ENCODE data around the gene AKT1S1.
A peak's percentile ranks its signal among the peaks of the same experiment; 100 is the strongest.
"Not testable (repeated sequence)": the region's sequence is repeated elsewhere in the genome, so short reads cannot be mapped to it uniquely, and the experiment has no call there.

Gene AKT1S1

DNA sequence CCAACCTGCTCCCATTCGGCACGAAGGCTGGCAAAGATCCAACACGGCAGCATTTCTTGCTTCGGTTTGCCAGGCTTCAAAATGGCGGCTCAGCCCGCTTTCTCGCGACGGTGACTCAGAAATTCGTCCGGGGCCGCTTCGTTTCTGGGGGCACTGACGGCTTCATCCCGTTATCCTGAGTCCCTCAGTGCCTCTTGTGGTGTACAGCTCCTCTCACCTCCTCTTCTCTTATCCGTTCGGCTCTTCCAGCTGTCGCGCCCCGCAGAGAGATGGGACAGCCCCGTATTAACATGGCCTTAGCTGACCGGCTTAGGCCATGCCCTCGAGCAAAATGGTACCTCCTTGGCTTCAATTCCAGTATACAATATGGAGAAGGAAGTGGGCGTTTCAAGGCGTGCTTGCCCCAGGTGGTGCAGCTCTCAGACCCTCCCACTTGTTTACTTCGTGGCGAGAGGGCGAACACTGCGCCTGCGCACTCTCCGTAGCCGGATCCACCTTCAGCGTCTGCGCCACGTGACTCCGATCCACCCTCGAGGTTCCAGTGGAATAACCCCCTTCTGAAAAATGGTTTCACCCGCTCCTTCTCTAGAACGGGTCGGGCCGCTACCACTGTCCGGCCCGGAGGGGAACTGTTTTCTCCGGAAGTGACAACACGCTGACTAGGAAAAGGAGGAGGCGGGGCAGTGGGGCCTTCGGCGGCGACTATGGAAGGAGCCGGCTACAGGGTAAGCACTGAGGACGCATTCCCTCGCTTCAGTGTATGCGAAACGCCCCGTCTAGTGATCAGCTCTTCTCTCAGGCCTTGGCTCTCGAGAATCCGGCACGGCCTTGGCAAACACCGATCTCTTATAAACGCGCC is at the start of gene AKT1S1, which contains the start of gene TBC1D17:
AKT1S1 (minus strand) TSS at position 336 of the 859 bp plus-strand sequence. CDS start 4,060 bp downstream, outside the sequence.
TBC1D17 (plus strand) TSS at position 683 of the 859 bp plus-strand sequence; CDS start at position 705, 22 bp downstream.
- peak; percentile 97 for DNase-seq

DNA sequence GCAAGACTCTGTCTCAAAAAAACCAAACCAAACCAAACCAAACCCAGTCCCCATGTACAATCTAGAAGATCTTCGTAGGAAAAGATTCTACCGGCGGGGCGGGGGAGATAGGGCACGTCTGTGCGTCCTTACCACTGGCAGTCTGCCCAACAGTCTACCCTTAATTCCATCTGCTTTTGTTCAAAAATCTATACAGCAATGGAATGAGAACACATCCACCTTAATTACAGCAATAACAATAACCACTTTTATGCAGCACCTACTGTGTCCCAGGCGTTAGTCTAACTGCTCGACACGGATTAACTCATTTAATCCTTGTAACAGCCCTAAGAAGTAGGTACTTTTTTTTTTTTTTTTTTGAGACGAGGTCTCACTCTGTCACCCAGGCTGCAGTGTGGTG is 49.4 kb upstream of the AKT1S1 start:
- no peak for DNase-seq

DNA sequence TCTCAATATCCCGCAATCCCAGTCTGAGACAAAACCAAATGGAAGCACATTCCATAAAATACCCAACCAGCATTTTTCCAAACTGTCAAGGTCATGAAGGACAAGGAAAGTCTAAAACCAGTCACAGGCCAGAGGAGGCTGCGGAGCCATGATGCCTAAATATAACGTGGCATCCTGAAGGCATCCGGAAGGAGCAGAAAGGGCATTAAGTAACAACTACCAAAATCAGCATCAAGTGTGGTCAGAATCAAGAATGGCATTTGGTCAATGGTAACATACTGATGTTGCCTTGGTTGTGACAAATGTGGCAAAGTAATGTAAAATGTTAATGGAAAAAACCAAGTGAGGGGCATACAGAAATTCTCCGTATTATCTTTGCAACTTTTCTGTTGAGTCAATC is 48.3 kb upstream of the AKT1S1 start:
- no peak for DNase-seq

DNA sequence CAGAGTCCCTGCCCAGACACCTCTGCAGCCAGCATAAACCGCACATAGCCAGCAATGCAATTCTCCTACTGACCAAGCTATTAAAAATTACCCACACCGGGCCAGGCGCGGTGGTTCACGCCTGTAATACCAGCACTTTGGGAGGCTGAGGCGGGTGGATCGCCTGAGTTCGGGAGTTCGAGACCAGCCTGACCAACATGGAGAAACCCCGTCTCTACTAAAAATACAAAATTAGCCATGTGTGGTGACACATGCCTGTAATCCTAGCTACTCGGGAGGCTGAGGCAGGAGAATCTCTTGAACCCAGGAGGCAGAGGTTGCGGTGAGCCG is 47.7 kb upstream of the AKT1S1 start:
- not testable (repeated sequence) for DNase-seq

DNA sequence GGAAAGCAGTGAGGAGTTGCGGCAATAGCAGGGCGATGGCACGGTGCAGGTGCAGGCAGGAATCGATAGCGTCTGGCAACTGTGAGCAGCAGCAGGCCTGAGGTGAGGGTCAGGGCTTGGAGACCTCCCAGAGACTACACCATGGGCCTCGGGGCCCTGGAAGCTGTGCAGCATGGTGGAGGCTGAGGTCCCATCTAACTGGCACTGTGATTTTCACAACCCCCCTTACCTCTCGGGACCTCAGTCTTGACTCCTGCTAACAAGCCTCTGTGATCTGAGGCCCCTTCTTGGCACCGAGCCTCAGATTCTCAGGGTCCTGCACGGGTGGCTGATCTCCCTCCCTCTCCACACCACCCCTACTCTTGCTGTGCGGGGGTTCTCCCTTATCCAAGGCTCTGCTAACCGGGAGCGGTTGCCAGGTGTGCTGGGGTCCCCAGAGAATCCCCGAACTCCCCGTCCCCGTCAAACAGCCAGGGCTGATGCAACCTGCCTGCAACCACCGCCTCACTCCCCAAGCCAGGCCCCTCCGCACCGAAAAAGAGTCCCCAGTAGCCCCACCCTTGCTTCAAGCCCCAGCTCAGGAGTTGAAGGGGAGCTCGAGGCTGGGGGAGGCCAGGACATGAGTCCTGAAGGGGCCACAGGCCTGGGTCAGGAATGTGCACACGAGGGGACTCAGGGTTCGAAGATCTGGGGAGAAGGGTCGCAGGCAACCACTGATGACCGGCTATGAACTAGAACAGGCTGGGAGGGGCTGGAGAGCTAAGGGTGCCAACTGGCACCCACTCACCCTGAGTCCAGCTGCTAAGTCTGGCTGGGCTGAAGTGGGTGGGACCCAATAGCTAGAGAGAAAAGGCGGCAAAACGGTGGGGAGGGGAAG is 47.1 kb upstream of the AKT1S1 start:
- DNase-seq = peak; percentile 9

DNA sequence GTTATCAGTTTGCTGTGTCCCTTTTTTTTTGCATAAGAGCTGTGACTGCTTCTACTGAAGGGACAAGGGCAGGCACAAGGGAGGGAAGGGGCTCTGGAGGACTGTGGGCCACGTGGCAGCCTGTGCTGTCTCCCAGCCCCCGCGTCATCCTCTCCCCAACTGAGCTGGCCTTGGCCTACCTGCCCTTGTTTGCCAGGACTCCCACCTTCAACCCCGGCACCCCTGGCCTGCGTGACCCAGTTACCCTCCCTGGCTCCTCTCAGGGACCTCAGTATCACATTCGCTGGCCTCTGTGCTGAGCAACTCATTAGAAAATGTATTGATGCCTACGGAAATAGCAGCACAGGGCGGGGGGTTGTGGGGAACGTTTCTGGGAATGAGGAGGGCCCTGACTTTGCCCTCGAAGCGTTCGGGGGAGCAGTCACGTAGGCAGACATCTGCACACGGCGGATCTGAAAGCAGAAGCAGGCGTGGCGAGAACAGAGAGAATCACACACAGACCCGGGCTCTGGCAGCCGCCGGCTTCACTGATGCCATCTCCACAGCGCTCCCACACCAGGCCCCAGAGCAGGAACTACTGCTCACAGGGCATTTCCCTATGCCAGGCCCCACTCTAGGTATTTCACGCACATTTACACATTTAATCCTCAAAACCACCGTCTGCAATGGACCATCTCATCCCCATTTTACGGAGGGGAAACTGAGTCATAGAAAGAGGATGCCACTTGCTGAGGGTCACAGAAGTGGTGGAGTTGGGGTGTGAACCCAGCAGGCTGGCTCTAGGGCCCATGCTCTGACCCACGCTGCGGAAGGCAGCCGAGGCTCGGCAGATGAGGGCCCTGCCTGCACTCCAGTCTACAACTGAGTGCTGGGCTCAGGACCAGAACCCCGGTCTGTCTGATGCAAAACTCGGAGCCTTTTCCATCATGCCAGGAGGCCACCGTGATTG is 46.2 kb upstream of the AKT1S1 start:
- no peak for DNase-seq

DNA sequence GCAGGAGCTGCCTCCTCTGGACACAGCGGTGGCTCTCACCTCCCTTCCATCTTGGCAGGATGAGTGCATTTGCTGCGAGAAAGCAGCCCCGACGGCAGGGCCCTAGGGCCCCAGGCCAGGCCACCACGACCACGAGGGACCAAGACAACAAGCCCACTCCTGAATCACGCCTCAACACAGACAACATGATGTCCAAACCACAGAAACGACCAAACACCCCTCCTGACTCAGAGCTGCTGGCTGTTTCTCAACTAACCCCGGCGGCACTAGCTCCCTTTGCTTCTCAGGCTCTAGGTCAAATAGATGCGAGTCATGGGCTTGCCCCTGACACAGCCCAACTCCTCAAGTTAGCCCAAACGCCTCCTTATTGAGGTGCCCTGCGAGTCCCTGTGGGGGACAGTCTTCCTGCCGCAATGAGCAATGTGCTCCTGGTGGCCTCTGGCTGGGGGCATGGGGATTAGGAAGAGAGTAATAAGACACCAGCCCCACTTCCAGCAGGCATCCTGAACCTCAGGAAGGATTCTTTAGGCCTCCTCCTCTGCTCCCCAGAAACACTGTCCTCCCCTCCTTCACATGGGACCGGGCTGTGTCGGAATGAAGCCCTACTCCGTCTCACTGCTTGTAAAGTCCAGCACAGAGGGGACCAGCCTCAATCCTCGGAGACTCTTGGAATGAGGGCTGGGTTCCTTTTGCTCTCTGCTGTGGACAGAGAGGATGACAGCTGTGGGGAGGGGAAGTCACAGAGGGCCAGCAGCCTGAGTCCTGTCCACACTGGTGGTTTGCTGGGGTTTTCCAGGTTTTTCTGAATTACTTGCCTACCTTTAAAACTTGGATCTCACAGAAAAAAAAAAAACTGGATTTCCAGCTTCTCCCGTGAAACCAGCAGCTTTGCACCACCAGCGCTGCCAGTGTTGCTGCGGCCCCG is 45.0 kb upstream of the AKT1S1 start:
- no peak for DNase-seq

DNA sequence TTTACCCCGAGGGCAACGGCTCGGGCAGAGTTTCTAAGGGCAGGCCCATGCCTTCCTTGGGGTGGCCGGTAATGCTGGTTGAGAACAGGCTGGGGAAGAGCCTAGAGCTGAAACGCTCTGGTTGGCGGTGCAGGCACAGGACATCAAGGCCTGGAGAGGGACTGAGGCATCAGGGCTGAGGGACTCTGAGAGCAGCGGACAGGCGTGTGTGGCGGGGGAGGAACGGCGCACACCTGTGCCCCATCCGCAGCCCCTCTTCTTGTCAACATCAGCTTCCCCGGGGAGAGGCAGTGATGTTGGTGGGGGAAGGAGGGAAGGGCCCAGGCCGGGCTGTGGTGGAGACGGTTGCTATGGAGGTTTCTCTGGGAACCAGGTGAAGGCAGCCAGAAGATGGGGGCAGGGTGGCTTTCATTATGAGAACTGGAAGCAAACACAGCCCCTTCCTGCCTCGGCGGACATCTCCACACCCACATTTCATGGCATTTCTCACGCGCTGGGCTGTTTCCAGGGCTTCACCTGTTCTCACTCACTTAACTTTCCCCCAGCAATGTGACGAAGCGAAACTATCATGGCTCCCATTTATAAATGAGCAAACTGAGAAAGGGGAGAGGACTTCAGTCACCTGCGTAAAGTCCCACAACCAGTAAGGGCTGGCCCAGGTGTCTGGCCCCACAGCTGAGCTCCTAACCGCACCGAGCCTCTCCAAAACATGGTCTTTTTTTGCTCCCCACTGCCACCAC is 43.6 kb upstream of the AKT1S1 start:
- DNase-seq = no peak

DNA sequence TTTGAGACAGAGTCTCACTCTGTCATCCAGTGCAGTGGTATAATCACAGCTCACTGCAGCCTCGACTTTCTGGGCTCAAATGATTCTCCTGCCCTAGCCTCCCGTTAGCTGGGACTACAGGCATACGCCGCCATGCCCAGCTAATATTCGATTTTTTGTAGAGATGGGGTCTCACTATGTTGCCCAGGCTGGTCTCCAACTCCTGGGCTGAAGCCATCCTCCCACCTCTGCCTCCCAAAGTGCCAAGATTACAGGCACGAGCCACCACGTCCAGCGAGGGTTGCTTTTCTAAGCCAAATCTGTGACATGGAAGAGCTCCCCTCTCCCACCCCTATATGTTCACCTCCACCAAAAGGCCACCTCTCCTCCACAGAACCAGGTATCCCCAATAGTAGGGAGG is 40.9 kb upstream of the AKT1S1 start:
- no peak for DNase-seq

DNA sequence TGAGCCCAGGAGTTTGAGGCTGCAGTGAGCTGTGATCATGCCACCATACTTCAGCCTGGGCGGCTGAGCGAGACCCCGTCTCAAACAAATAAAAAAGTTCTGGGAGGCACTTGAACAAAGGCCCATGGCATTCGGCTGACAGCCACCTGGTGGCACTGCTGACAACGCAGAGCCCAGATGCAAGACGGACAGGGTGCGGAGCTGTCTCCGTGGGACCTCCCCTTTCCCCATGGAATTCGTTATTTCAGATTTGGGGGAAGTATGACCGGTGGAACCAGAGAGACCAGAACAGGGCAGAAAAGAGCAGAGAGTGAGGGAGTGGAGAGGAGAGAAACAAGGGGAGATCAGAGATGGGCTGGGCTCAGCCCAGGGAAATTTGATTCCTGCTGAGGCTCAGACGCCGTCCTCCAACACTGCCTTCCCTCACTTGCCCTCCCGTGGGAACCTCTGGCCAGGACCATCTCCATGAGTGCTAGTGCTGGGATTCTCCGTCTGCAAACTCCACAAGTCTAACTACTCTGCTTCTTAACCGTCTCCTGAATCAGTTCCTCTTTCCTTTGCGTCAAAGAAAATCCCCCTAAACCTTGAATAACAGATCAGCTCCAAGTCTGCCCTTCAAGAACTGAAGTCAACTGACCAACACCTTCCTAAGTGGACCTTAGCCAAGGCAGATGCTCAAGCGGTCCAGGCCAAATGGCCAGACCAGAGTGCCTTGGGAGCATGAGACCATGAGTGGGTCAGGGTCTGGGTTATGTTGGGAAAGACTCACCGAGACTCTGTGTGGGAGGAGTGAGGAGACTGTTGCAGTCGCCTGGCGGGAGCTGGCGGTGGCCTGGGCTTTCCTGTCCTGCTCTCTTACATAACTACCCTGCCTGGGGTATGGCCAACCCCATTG is 39.9 kb upstream of the AKT1S1 start:
- DNase-seq = no peak

DNA sequence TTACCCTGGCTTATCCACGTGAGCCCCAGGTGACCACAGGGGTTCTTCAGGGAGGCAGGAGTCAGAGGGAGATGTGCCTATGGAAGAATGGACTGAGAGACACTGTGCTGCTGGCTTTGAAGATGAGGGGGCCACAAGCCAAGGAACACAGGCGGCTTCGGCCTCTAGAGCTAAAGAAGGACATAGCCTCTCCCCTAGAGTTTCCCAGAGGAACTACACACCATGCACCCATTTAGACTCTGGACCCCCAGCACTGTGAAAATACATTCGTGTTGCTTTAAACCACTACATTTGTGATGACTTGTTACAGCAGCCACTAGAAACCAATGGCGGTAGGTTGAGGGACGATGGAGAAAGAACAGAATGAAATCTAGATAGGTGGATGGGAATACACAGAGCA is 38.1 kb upstream of the AKT1S1 start:
- no peak for DNase-seq

DNA sequence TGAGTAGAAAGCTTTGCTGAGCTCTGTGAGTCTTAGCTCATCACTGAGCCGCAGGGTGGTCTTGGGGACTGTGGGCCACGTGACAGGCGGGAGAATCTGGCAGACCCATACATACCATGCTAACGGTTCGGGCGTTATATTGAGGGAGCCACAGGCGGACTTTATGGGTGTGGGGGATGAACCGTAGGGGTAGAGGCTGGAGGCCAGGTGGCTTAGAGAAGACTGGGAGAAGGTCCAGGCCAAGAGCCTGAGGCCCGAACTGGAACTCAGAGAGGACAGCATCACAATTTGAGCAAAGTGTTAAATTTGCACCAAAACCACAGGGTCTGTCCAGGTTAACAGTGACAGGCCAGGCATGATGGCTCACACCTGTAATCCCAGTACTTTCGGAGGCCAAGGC is 36.6 kb upstream of the AKT1S1 start:
- no peak for DNase-seq

DNA sequence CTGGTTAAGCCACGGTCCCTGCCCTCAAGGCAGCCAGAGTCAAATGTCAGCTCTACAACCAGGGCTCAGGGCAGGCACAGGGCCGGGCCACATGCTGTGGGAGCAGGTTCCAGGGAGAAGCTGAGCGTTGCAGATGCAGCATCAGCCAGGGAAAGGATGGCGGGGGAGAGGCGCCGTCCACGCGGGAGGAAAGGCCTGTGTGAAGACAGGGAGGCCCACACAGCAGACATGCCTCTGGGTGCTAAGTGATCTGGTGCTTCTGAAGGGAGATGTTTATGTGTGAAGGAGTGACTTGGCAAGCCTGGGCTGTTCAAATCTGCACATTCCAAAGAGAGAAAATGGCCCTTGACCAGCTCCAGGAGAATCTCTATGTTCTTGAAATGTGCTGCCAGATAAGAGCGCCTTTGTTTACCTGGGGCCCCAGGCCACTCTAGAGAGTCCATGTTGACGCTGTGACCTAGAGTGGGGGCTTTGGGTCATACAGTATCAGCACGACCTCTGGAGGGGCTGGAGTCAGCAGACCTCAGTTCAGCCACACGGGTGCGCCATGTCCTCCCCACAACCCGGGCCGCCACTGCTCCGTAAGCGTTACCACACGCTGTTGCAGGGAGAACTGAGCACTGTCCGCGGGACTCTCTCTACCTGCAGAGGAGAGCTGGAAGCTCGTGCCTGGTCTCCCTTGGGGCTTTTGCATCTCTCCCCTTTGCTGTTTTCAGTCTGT is 36.0 kb upstream of the AKT1S1 start:
- no peak for DNase-seq

DNA sequence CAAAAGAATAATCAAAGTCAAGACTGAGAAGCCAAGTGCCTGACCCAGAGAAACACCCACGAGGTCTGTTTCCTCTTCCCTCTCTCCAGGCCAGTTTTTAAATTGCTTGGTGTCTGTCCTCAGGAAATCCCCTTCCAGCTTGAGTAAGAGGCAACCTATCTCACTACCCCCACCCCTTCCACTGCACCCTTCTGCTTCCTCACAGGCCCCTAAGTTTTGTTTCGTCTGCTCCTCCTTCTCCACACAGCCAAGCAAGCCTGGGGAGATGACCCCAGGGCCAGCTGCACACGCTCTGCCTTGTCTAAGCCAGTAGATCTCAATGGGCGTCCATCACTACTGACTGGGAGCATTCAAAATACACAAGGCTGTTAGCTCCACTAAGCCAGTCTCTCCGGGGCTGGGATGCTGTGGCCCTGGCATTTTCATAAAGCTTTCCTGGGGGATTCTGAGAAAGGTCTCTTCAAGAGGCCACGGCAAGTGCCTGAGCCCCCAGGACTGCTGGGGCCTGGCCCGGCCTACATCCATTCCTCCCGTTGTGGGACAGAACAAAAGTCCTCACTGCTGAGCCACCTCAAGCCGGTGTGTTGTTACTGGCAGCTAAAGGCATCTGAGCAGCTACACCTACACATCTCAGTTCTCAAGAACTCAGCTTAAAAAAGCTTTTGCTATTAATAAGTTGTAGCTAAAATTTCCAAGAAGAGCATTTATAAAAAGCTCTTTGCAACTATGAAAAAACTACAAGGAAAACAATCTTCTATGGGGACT is 34.4 kb upstream of the AKT1S1 start:
- DNase-seq = no peak

DNA sequence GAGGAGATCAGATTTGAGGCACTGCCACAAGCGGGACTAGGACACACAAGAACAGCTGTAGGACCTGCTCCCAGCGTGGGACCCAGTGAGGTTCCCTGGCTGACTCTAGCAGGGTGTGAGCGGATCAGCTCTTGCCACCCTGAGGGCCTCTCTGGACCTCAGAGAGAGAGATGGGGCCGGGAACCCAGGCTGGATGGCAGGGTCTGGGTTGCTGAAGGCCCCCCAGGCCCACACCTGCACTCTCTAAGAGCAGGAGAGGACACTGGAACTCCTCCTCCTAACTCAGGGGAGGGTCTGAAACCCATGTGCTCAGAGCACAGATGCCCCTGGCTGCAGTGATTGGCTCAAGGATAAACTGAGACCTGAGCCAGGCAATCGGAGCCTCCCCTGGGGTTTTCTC is 33.0 kb upstream of the AKT1S1 start:
- DNase-seq = no peak

DNA sequence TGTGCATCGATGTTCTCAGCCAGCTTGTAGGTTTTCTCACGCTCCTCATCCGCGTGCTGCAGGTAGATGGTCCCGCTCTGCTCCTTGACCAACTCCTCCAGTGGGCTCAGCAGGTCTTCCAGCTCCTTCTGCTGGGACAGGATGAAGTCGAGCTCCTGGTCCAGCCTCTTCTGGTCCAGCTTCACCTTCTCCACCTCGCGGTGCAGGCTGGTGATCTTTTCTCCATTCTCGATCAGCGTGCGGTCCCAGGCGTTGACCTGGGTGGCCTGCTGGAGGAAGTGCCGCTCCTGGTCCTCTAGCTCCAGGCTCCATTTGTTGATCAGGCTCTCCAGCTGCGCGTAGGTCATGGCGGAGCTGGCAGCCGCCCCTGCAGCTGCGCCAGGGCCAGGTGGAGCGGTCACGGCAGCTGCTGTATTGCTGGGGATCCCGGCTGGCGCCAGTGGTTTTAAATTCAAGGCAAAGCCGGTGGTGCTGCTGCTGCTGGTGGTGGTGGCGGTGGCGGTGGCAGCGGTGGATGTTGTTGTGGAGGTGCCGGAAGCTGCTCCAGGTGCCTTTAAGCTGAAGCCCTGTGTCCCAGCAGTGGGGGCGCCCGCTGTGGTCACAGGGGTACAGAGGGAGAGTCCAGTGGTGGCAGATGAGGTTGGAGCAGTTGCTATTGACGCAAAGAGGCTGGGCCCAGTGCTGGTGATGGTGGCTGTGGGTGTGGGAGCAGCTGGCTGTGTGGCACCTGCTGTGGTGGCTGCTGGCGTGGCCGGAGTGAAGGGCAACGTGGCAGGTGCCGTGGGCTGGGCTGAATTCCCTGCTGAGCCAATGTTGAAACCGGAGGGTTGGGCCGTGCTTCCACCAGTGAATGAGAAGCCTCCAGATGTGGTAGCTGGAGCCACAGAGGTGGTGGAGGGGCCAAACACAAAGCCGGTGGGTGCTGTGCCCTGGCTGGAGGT is 31.6 kb upstream of the AKT1S1 start:
- DNase-seq = no peak

All from NCI-H1092 (cell line).